ENCODE data around the gene B3GNT3. TPM values are rescaled to one million over a fixed set of nuclear protein-coding genes. Genes with fewer than 3 reads are reported as not detected.
"Not testable (repeated sequence)": the region's sequence is repeated elsewhere in the genome, so short reads cannot be mapped to it uniquely, and the experiment has no call there.

Gene B3GNT3
- total and polyA plus RNA-seq, 2 experiments from 2014 or later: not detected

DNA sequence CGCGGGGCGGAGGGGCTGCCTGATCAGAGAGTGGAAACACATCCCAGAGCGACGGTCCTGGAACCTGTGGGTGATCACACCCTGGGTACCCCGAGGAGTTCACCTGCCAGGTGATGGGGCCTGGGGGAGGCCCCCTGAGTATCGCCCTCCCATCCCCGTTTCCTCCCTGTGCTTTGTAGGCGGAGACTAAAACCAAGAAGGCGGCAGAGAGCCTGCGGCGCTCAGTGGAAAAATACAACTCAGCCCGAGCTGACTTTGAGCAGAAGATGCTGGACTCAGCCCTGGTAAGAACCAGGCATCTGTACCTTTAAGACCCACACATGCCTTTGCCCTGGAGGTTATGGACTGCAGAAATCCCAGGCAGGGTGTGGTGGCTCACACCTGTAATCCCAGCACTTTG, 24.3 kb upstream of the B3GNT3 start:
- Histone ChIP-seq H3K27me3 (replicated peaks; ENCODE audit: insufficient read depth) (no peaks in the 10 kb centered on the region), H3K9me2 (ENCODE audit: insufficient read depth) (no peaks in the 10 kb centered on the region), H3K9ac (no peak overlapping the region), H3K36me3 (ENCODE audit: low read depth) (no peaks in the 10 kb centered on the region), H2AFZ (no peak overlapping the region), H3F3A (ENCODE audit: insufficient read depth) (no peaks in the 10 kb centered on the region), H3K4me3 (no peak overlapping the region), H3K4me2 (ENCODE audit: unreplicated experiment) (no peak overlapping the region), H3K4me1 (ENCODE audit: insufficient read depth) (no peaks in the 10 kb centered on the region), H4K20me1 (ENCODE audit: insufficient read depth) (no peaks in the 10 kb centered on the region), H3K79me2 (ENCODE audit: insufficient read depth) (no peaks in the 10 kb centered on the region), H3K9me3 (ENCODE audit: low read depth) (no peaks in the 10 kb centered on the region), H3K27ac (no peak overlapping the region)
- in situ Hi-C loops (cut with MboI): no loop called here
- TF ChIP-seq EZH2 (IDR thresholded peaks at IDR 0.05; ENCODE audit: insufficient read depth, poor library complexity, severe bottlenecking) (no peak), EZH2phosphoT487 (IDR thresholded peaks at IDR 0.05; ENCODE audit: insufficient read depth, low read depth) (no peak)
- DNase-seq: no peak
- 72 to 84% methylated on average over 13 of the region's 13 CpGs for WGBS, 2 experiments (ENCODE audit: low coverage in 1 of 2, low lambda C conversion rate in 2 of 2, missing lambda C conversion rate in 2 of 2)

DNA sequence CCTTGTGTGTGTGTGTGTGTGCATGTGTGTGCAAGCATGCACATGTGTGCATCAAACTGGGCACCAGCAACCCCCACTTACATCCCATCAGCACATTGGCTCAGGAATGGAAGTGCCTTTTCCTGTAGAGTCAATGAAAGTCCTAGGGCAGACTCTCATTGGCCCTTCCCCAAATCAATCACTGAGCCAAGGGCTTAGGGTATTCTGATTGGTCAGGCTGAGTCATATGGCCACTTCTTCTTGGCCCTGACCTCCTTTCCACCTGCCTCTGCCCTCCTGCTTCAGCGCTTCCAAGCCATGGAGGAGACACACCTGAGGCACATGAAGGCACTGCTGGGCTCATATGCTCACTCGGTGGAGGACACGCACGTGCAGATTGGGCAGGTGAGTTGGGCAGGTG, 22.8 kb upstream of the B3GNT3 start:
- no peak overlapping the region for H3K27ac ChIP-seq
- no peaks in the 10 kb centered on the region for H3F3A ChIP-seq (ENCODE audit: insufficient read depth)
- no peaks in the 10 kb centered on the region for H3K4me1 ChIP-seq (ENCODE audit: insufficient read depth)
- H3K27me3 ChIP-seq (replicated peaks; ENCODE audit: insufficient read depth): no peaks in the 10 kb centered on the region
- 90 to 95% methylated on average over 4 of the region's 4 CpGs for WGBS, 2 experiments (ENCODE audit: low coverage in 1 of 2, low lambda C conversion rate in 2 of 2, missing lambda C conversion rate in 2 of 2)
- DNase-seq: no peak
- no peak overlapping the region for H3K9ac ChIP-seq
- H3K79me2 ChIP-seq (ENCODE audit: insufficient read depth): no peaks in the 10 kb centered on the region
- H3K9me3 ChIP-seq (ENCODE audit: low read depth): no peaks in the 10 kb centered on the region
- no peak overlapping the region for H3K4me3 ChIP-seq
- no peaks in the 10 kb centered on the region for H3K9me2 ChIP-seq (ENCODE audit: insufficient read depth)
- H3K36me3 ChIP-seq (ENCODE audit: low read depth): no peaks in the 10 kb centered on the region
- H4K20me1 ChIP-seq (ENCODE audit: insufficient read depth): no peaks in the 10 kb centered on the region
- TF ChIP-seq EZH2phosphoT487 (IDR thresholded peaks at IDR 0.05; ENCODE audit: insufficient read depth, low read depth) (no peak), EZH2 (IDR thresholded peaks at IDR 0.05; ENCODE audit: insufficient read depth, poor library complexity, severe bottlenecking) (no peak)
- in situ Hi-C loops (cut with MboI): no loop called here
- H2AFZ ChIP-seq: no peak overlapping the region
- no peak overlapping the region for H3K4me2 ChIP-seq (ENCODE audit: unreplicated experiment)

GRCh38 chr19:17775245-17775927, 19.6 kb upstream of the B3GNT3 start:
- Histone ChIP-seq H3K9me3 (ENCODE audit: low read depth) (no peaks in the 10 kb centered on the region), H3K27ac (no peak overlapping the region), H3K9me2 (ENCODE audit: insufficient read depth) (no peaks in the 10 kb centered on the region), H3K4me2 (ENCODE audit: unreplicated experiment) (no peak overlapping the region), H3K9ac (no peak overlapping the region), H3K79me2 (ENCODE audit: insufficient read depth) (no peaks in the 10 kb centered on the region), H3K36me3 (ENCODE audit: low read depth) (no peaks in the 10 kb centered on the region), H4K20me1 (ENCODE audit: insufficient read depth) (no peaks in the 10 kb centered on the region), H2AFZ (no peak overlapping the region), H3F3A (ENCODE audit: insufficient read depth) (no peaks in the 10 kb centered on the region), H3K4me3 (no peak overlapping the region), H3K27me3 (replicated peaks; ENCODE audit: insufficient read depth) (no peaks in the 10 kb centered on the region), H3K4me1 (ENCODE audit: insufficient read depth) (no peaks in the 10 kb centered on the region)
- in situ Hi-C loops (cut with MboI): no loop called here
- DNase-seq: peak; percentile 51
- 42 to 46% methylated on average over 15 to 16 of the region's 16 CpGs for WGBS, 2 experiments (ENCODE audit: low coverage in 1 of 2, low lambda C conversion rate in 2 of 2, missing lambda C conversion rate in 2 of 2)
- TF ChIP-seq EZH2phosphoT487 (IDR thresholded peaks at IDR 0.05; ENCODE audit: insufficient read depth, low read depth) (no peak), EZH2 (IDR thresholded peaks at IDR 0.05; ENCODE audit: insufficient read depth, poor library complexity, severe bottlenecking) (no peak)

DNA sequence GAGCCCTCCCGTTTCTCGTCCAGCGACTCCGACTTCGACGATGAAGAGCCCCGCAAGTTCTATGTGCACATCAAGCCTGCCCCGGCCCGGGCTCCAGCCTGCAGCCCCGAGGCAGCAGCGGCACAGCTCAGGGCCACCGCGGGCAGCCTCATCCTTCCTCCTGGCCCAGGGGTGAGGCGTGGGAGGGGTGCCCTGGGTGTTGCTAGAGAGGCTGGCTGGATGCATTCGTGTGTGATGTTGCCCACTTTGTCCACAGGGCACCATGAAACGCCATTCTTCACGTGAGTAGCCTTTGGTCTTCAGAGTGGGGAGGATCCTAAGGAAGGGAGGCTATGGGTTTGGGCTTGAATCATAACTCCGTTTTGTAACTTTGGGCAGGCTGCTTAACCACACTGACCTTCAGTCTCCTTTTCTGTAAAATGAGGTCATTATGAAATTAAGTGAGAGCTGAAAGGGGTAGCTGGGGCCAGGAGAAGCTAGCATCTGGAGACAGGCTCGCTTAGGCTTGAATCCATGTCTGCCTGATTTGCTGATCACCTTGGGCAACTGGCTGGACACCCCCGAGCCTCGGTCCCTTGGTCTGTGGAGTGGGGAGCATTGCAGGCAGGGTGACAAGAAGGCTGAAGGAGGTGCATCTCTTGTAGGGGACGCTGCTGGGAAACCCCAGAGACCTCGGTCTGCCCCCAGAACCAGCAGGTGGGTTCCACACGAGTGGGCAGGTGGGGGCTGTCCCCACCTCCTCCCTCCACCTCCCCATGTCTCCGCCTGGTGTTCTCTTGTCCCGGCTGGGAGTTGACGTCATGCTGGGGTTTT, 18.7 kb upstream of the B3GNT3 start:
- peak; percentile 52 for DNase-seq
- Histone ChIP-seq H3K4me3 (no peak overlapping the region), H3K27ac (no peak overlapping the region), H3K36me3 (ENCODE audit: low read depth) (no peaks in the 10 kb centered on the region), H3F3A (ENCODE audit: insufficient read depth) (no peaks in the 10 kb centered on the region), H4K20me1 (ENCODE audit: insufficient read depth) (no peaks in the 10 kb centered on the region), H3K9me3 (ENCODE audit: low read depth) (no peaks in the 10 kb centered on the region), H3K4me1 (ENCODE audit: insufficient read depth) (no peaks in the 10 kb centered on the region), H3K79me2 (ENCODE audit: insufficient read depth) (no peaks in the 10 kb centered on the region), H2AFZ (no peak overlapping the region), H3K9ac (no peak overlapping the region), H3K9me2 (ENCODE audit: insufficient read depth) (no peaks in the 10 kb centered on the region), H3K4me2 (ENCODE audit: unreplicated experiment) (no peak overlapping the region), H3K27me3 (replicated peaks; ENCODE audit: insufficient read depth) (no peaks in the 10 kb centered on the region)
- in situ Hi-C loops (cut with MboI): no loop called here
- TF ChIP-seq EZH2phosphoT487 (IDR thresholded peaks at IDR 0.05; ENCODE audit: insufficient read depth, low read depth) (no peak), EZH2 (IDR thresholded peaks at IDR 0.05; ENCODE audit: insufficient read depth, poor library complexity, severe bottlenecking) (no peak)
- WGBS, 2 experiments (ENCODE audit: low coverage in 1 of 2, low lambda C conversion rate in 2 of 2, missing lambda C conversion rate in 2 of 2): 62 to 63% methylated on average over 21 to 26 of the region's 27 CpGs

- H3K27ac ChIP-seq; H3K9ac ChIP-seq; in situ Hi-C loops (cut with MboI); H3K4me3 ChIP-seq; H3K27me3 ChIP-seq (replicated peaks; ENCODE audit: insufficient read depth); H2AFZ ChIP-seq; H3K4me2 ChIP-seq (ENCODE audit: unreplicated experiment); H3K79me2 ChIP-seq (ENCODE audit: insufficient read depth); H3K9me3 ChIP-seq (ENCODE audit: low read depth); H3K9me2 ChIP-seq (ENCODE audit: insufficient read depth); H3F3A ChIP-seq (ENCODE audit: insufficient read depth); DNase-seq; H3K4me1 ChIP-seq (ENCODE audit: insufficient read depth); H4K20me1 ChIP-seq (ENCODE audit: insufficient read depth); H3K36me3 ChIP-seq (ENCODE audit: low read depth): not testable (repeated sequence)
- 60 to 71% methylated on average over 10 of the region's 10 CpGs for WGBS, 2 experiments (ENCODE audit: low coverage in 1 of 2, low lambda C conversion rate in 2 of 2, missing lambda C conversion rate in 2 of 2)
Observed at GRCh38 chr19:17777840-17778239, 17.1 kb upstream of the B3GNT3 start.
